Skeletal muscle cell (primary cell): ENCODE data around the gene FOXP1.
A peak's percentile ranks its signal among the peaks of the same experiment; 100 is the strongest.

Experiments used
- DNase-seq: peaks from one replicate; pipeline ENCODE4 v3.0.0-alpha.2; 2010; ENCODE audit warnings: low read depth
- H3K4me3 ChIP-seq: 2 replicates; pipeline ENCODE4 v1.5.1; 2011; ENCODE audit warnings: low read depth, mild to moderate bottlenecking, control low read depth, low read length, moderate library complexity

FOXP1 gene

GRCh38 chr3:71142441-71143161 lies 440.9 kb downstream of the FOXP1 start:
- DNase-seq: no peak
- no peak overlapping the region for H3K4me3 ChIP-seq

DNA sequence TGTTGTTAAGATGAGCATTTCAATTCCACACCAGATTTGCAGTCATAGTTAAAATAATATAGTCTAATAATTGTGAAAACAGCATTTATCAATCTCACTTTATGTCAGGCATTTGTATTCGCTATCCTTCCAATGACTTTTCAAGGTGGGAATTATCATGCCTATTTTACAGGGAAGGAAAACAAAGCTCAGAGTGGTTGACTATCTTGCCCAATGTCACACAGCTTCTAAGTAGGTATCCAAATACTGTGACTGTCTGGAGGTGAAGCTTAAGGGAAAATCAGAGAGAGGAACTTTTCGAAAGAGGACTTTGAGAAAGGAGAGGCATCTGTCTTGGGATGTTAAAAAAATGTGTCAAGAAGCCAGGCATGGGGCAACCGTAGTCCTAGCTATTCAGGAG lies 443.1 kb downstream of the FOXP1 start:
- DNase-seq: no peak
- no peak overlapping the region for H3K4me3 ChIP-seq

- no peak overlapping the region for H3K4me3 ChIP-seq
- DNase-seq: no peak
Measured at GRCh38 chr3:71139496-71139895, 444.0 kb downstream of the FOXP1 start.

DNA sequence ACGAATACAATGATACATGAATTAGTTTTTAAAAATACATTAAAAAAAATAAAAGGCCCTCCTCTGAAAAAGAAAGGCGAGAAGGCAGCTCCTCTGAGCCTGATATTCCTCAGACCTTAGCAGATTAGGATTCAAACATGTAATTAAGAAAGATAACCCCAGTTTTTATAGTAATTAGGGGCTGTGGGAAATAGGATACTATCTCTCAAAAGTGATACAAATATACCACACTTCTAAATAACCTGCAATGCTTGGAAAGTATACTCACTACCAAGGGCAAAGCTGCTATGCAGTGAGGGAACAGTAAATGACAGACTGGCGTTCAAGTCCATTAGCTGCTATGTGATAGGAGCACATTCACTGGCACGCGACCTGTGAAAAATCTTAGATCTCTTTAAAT lies 445.1 kb downstream of the FOXP1 start:
- no peak for DNase-seq
- no peak overlapping the region for H3K4me3 ChIP-seq

- no peak for DNase-seq
- no peak overlapping the region for H3K4me3 ChIP-seq
Measured at GRCh38 chr3:71136276-71136675, 447.3 kb downstream of the FOXP1 start.

GRCh38 chr3:71135373-71136088 lies 448.0 kb downstream of the FOXP1 start:
- DNase-seq: no peak
- H3K4me3 ChIP-seq: no peak overlapping the region

DNA sequence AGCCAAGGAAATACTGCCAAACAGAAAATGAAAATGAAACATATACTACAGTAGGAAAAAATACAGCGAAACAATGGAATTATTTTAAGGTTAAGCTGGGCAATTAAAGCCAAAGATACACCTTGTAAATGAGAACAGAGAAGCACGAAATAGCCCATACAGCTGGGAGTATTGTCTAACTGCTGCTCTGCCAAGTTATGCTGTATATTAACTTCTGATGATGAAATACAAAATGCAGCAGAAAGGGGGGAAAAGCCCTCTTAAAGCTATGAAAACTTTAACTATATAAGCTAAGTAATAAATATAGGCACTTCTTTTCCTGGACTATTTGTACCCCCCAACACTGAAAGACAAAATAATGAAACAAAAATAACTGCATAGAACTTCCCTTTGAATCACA lies 449.0 kb downstream of the FOXP1 start:
- no peak overlapping the region for H3K4me3 ChIP-seq
- DNase-seq: no peak

GRCh38 chr3:71133865-71134264 lies 449.7 kb downstream of the FOXP1 start:
- DNase-seq: no peak

GRCh38 chr3:71132995-71133730 lies 450.4 kb downstream of the FOXP1 start:
- no peak overlapping the region for H3K4me3 ChIP-seq
- no peak for DNase-seq

More at GRCh38 chr3:71133865-71134264, 449.7 kb downstream of the FOXP1 start:
- H3K4me3 ChIP-seq: no peak overlapping the region

GRCh38 chr3:71131375-71132314 lies 451.9 kb downstream of the FOXP1 start:
- no peak for DNase-seq
- no peak overlapping the region for H3K4me3 ChIP-seq

- DNase-seq: no peak
- peak overlapping the region; percentile 57 for H3K4me3 ChIP-seq
Measured at GRCh38 chr3:71130471-71131374, 452.8 kb downstream of the FOXP1 start.

DNA sequence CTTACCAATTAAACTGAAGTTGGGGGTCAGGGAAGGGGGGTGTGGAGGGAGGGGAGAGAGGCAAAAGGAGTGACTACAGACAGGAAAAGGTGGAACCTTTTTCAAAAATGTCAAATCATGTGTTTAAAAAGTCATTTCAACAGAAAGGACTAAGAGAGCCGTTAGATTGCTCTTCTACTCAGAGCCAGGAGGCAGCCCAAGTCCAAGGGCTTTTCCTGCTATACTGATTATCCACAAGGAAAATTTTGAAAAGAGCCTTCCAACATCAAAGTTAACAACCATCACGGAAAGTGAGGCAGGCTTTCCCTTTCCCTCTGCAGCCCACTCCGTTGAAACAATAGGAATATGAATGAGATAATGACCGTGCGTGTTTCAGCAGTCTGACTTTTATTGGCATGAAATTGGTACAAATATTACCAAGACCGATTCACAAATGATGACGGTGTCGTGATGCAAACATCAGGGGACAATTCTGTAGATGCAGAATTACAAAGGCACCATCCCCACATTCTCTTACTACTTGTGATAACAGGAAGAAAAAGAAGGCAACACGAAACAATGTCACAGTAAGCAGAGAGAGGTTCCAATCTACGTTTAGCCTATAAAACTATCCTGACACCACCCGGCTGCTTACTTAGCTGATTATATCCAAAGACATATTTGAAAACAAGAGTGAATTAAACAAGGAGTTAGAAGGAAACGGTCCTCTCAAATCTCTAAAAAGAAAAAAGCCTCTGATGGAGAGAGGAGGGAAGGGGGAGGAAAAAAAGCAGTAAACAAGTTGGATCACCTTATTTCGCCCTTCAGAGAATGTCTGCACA lies 453.7 kb downstream of the FOXP1 start:
- peak overlapping the region; percentile 57 for H3K4me3 ChIP-seq
- DNase-seq: no peak

DNA sequence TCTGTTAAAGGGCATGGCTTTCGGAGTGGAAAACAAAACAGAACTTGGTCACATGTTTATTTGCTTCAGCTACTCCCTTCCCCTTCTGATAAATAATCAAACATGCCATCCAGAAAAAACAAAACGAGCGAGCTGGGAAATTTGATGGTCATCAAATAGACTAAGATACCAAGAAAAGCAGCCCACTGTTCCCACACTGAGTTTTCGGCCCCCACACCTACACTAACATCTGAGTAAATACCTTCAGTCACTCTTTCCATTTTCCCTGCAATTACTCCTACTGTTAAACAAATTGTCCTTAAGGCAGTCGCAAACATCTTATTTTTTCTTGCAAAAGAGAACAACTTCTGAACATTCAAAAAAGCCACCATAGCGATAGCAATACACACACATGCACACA lies 454.6 kb downstream of the FOXP1 start:
- H3K4me3 ChIP-seq: peak overlapping the region; percentile 57
- DNase-seq: no peak

DNA sequence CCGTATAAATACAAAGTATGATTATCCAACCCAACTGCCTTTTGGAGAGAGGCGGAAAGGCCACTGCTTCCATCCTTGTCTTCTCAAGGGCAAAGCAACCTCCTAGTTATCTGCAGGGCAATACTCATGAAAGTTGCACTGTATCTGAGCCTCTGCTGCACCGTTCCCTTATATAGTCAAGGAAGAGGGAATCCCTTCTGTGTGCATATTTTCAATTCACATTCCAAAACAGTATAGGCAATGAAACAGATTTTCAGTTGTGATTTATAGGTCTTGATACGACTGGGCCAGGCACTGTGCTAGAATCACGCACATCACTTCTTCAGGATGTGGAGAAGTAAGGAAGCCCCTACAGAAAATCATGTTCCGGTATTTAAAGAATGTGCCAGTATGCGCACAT lies 455.7 kb downstream of the FOXP1 start:
- H3K4me3 ChIP-seq: no peak overlapping the region
- DNase-seq: no peak

GRCh38 chr3:71127052-71127831 lies 456.3 kb downstream of the FOXP1 start:
- DNase-seq: no peak
- no peak overlapping the region for H3K4me3 ChIP-seq

- no peak for DNase-seq
- H3K4me3 ChIP-seq: no peak overlapping the region
Measured at GRCh38 chr3:71125738-71126137, 457.8 kb downstream of the FOXP1 start.

- no peak overlapping the region for H3K4me3 ChIP-seq
- no peak for DNase-seq
Measured at GRCh38 chr3:71124048-71124447, 459.5 kb downstream of the FOXP1 start.
